ENCODE results near the gene KRT83.
"Not testable (repeated sequence)": the region's sequence is repeated elsewhere in the genome, so short reads cannot be mapped to it uniquely, and the experiment has no call there.

The KRT83 gene

DNA sequence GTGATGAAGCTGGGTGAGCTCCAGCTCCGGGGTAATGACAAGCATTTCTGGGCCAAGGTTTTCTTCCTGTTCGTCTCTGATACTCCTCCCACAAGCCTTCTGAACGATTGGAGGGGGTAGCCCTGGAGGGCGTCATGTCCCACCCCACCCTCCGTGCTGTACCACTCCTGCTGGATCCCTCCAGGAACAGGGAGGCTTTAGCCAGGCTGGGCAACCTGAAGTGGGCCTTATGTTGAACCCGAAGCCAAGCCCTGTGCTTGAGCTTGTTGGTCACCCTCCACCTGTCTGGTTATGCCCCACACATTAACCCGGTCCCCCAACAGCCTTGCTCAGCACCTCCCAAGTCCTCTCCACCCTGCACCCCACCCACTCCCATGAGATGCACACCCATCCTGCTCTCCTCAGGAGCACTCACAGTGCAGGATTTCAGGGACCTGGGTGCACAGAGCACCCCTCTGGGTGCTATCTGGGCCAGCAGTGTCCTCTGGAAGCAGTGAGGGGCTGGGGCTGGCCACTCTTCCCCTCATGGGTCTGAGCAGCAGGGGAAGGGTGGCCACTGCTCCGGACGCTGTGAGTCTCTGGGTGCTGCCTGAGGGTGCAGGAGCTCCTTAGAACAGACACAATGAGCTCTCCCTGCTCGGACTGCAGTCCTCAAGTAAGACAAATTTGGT lies 6.8 kb upstream of the KRT83 start:
- DNase-seq, result no peak

DNA sequence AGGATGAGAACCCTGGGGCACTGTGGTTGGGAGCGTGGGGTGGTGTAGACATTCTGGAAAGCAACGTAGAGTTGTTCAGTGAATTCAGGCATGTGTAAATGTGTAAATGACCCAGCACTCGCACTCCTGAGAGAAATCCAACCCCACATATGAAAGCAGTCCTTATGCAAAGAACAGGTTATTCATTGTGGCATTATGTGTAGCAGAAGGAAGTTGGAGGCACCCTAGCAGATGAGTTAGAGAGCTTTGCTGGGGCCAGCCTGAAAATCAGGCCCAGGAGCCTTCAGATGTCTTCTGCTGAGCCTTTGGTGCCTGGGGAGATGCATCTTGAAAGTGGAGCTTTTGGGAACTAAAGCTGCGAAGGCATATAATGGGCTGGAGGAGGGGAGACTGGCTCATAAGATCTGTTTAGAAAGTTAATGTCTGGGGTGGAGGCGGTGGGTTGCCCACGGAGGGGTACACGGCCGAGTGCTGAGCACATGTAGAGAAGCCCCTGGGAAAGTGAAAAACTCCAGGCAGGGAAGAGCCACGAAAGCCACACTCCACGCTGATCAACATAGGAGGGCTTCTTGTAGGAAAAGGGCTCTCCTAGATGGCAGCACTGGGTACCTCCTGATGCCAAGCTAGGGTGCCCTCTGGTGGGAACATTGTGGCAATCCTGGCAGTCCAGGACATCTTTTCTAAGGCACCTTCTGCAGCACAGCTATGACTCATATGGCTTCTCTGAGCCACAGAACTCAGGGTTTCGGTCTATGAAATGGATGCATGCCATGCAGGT lies 6.0 kb upstream of the KRT83 start:
- DNase-seq, result peak; percentile 63

DNA sequence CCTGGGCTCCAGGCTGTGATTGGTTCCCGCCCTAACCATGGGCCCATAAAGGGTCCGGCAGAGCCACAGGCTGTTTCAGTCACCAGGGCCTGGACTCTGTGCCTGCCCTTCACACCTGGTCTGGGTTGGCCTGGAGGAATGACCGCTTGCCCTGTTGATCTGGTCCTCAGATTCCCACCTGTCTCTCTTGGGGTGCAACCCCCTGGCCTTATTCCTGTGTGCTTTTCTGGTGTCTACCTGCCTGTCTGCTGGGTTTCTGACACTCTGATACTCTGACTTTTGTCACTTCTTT lies 2.9 kb upstream of the KRT83 start:
- no peak for DNase-seq

DNA sequence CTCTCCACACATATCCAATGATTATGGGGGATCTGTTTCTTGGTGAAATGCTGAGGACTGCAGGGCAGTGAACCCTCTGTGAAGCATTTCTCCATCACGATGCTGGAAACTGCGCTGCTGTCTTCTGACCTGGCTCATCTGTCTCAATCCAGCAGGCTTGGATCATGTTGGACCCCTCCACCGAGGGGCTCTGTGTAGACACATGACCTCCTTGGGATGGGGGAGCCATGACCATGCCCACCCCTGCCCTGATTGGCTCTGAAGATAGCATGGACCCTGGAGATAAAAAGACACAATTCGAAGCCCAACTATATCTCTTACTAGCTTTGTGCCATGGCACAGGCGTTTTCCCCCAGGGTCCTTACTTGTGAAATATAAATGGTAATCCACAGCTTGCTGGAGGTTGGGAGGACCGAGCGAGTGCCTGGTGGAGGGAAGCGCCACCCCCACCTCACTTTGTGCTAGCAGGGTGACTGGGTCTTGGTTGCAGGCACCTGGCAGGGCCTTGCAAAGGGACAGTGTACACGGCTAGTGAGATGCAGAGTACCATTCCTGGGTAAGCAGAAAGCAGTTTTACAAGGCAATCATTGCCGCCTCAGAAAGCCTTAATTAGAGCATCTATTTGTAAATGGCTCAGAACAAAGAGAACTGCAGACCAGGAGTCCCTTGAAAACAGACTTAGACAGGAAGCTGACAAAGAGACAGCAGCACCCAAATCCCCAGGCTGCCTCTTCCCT lies 2.4 kb upstream of the KRT83 start:
- no peak for DNase-seq

DNA sequence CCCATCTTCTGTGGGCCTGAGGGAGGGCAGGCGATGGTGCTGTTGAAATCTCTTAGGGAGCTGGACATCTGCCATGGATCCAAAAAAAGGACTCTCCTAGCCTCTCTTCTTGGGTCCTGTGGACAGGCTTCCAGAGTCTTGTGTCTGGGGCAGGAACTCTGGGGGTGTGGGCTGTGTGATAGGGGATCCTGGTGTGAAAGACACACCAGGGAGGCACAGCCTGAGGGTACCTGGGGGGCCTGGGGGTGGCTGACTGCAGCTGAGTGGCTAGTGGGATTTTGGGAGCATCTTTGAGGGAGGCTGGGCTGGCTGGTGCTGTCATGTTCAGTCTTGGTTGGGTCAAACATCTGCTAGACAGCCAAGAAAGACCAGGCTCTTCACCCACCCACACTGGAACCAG lies 1.8 kb upstream of the KRT83 start:
- DNase-seq, result no peak

DNA sequence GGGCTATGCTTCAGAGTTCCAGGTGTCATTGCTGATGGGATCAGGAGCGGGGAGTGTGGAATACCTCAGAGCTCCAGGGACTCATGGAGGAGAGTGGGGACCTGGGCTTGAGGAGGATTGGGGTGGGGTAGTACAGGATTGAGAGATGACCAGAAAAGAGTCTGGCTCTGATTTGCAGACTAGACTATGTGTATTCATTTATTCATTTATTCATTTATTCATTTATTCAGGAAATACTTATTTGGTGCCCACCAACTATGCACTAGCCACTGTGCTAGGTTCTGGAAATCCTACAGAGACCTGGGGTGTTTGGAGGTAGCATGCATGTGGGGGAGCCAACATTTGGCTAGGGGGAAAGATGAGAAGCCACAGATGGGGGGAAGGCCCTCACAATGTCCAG lies 871 bp upstream of the KRT83 start:
- DNase-seq, result no peak

DNA sequence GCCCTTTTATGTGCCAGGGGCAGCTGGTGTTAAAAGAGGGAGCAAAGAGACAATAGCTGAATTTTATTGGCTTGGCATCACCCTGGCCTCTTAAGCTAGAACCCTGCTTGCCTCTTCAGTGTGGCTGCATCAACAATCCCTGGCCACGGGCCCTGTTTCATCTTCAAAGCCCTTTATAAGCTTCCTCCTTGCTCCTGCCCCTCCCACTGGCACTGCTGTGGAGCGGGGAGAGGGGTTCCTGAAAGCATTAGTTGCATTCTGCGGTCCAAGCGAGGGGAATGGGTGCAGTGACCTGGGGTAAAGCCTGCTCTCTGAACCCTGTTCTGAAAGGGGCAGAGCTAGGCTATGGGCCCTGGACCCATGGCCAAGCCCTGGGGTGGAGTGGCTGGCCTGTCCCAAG lies 220 bp upstream of the KRT83 start:
- DNase-seq, result no peak

DNA sequence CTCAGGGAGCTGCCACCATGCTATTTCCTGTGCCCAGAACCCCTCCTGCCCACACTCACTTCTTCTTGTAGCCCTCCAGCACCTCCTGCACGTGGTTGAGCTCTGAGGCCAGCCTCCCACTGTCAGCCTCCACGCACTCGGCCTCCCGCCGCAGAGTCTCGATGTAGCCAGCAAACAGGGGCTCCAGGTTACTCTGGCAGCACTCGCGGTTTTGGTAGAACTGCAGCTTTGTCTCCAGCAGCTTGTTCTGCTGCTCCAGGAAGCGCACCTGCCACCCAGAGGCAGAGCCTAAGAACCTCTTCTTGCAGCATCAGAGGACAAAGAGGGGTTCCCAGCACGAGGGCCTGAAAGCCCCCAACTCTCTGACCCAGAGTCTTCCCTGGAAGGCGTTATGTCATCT lies 2.1 kb downstream of the KRT83 start:
- DNase-seq, result no peak

DNA sequence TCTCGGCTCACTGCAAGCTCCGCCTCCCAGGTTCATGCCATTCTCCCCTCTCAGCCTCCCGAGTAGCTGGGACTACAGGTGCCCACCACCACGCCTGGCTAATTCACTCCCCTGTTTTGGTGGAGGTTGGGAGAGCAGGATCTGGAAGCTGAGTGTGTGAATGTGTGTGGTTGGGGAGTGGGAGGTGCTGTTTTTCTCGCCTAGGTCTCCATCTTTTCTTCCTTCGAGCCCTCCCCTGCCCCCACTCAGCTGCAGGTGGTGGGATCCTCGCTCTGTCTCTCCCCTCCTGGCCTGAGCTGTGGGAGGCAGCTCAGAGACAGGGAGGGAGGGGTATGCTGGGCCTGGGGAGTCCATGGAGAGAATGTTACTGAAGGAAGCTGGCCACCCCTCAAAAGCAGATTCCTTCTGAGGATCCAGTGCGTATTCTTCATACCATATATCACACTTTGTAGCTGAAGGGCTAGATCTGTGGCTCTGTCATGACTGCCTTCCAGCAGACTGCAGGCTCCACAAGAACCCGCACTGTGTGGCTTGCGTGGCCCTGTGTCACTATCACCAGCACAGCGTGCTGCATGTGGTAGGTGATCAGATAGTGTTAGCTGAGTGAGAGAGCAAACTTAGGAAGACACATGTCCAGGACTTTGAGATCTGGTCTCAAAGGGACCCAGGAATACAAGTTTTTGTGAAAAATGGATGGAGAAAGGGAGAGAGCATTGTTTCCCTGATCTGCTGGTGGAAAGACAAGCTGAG lies 2.8 kb downstream of the KRT83 start:
- no peak for DNase-seq

DNA sequence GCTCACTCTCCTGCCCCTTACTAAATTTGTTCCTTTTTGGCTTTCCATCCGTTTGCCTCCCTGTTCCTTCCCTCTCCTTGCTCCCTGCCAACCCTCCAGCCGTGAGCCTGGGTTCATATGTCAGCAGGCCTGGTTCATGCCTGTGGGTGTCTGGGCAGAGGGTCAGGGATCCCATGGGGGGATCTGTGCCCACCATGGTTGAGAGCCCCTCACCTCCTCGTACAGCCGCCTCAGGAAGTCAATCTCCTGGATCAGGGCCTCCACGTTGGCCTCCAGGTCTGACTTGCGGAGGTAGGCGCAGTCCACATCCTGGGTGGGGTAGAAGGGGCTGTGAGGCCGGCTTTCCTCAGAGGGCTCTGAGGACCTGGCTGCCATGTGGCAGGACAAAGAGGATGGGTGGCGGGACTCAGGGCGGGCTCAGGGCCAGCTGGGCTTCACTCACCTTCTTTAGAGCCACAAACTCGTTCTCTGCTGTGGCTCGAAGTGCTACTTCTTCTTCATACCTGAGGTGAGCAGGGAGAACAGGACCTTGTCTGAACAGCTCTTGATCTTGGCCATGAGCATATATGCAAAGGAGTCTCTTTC lies 3.6 kb downstream of the KRT83 start:
- no peak for DNase-seq

DNA sequence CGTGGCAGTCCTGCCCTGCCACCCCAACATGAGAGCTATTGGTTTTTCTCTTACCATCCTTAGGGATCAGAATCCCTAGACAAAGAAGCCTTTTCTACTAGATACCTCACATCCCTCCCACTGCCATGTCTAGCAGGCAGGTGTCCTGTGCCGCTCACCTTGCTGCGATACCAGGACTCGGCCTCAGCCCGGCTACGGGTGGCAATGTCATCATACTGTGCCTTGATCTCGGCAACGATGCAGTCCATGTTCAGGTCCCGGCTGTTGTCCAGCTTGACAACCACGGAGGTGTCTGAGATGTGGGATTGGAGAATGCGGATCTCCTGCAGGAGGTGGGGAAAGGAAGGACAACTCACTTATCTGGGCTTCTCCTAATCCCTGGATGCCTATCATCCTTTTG lies 4.5 kb downstream of the KRT83 start:
- no peak for DNase-seq

DNA sequence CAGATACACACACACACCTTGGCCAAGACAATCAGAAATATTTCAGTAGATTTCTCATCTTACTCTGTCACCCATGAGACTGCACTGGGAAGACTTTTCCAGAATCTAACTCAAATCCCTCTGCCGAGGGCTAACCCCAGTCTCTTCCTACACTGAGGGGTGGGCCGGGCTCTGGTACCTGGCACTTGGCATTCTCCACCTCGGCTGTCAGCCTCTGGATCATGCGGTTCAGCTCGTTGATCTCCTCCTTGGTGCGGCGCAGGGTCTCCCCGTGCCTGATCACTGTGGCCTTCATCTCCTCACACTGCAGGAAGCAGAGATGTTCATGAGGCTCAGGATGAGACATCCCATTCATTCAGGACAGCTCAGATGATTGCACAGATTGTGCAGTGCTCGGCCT lies 4.9 kb downstream of the KRT83 start:
- no peak for DNase-seq

DNA sequence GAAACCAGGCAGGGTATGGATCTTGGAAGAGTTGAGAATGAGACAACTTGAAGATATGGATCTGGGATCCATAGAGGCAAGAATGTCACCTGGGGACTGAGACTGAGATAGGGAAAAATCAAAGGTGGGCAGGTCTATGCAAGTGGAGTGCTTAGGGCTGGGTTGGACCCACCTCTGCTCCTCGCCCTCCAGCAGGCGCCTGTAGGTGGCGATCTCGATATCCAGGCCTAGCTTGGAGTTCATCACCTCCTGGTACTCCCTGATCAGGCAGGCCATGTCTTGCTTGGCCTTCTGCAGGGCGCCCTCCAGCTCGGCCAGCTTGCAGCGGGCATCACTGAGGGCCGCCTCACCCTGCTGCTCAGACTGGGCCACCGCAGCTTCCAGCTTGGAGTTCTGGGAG lies 5.5 kb downstream of the KRT83 start:
- not testable (repeated sequence) for DNase-seq

DNA sequence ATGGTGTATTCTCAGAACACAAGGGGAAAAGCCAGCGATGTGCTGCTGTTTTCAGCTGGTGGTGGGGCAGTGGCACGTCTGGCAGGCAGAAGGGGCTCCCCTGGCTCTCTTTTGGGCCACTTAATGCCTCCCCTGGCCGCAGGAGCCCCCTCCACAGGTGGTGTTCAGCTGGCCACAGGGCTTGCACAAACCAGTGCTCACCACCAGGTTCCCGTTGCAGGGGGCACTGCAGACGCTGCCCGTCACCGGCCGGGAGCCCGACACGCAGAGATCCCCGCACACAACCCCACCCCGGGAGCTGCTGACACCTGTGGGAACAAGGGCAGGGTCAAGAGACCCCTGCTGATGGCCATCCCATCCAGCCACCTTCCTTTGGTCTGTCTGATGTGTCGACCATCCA lies 6.7 kb downstream of the KRT83 start:
- no peak for DNase-seq

DNA sequence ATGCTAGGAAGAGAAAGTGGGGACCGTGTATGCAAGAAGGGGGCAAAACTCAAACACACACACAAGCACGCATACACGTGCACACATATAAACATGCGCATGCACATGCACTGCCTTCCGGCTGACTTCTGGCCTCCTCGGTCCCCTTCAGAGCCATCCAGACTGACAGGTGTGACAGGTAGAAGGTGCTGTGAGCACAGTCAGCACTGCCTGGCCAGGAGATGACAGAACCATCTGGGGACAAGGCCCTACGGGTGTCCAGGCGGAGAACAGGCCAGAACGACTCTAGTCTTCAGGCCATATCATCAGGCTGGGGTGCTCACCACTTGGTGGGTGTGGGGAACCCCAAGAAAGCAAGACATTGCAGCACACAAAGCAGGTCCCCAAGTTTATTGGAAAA lies 7.3 kb downstream of the KRT83 start:
- no peak for DNase-seq

DNA sequence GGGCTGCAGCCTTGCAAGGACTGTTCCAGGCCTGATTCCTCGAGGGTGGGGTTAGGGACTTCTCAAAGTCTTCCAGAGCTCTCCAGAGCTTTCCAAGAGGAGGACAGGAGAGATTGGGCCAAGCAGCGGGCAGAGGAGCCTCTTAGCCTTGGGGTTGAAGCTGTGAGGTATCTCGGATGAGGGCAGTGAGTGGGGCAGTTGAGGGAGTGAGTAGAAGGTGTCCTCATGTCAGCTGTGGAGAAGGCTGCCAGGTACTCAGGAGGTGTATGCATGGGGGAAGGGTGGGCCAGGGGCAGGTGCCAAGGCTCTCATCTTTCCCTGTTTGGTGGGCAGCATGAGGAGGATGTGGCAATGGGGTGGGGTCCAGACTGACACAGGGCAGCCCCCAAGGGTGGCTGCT lies 7.7 kb downstream of the KRT83 start:
- no peak for DNase-seq

DNA sequence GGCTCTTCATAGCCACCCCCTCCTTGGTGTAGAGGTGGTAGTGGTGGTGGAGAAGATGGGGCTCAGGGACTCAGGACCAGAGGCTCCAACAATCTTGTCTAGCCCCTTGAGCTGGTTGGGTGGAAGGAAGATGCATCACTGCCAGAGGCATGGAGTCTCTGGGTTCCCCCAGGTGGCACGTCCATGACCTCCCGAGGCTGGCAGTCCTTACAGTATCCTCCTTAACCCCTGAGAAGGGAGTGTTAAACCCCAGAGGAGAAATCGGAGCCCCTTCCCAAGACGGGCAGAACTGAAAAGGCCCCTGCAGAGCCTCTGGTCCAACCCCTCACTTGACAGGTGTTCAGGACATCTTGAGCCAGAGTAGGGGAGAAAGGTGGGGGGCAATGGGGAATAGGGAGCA lies 9.1 kb downstream of the KRT83 start:
- no peak for DNase-seq

DNA sequence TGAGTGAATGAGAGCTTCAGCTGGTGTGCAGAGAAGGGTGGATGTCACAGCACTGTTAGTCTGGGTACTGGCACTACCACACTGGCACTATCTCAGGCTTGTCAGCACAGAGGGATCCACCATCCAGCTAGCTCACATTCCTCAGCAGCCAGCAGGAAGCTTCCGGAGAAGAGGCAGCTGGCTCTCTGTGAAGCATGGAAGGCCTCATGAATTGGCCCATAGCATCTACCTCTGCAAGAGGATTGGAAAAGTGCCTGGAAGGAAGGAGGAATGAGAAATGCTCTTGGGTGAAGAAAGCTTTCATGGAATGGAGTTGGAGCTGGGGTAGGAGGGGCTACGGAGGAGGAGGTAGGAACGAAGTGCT lies 9.9 kb downstream of the KRT83 start:
- no peak for DNase-seq

DNA sequence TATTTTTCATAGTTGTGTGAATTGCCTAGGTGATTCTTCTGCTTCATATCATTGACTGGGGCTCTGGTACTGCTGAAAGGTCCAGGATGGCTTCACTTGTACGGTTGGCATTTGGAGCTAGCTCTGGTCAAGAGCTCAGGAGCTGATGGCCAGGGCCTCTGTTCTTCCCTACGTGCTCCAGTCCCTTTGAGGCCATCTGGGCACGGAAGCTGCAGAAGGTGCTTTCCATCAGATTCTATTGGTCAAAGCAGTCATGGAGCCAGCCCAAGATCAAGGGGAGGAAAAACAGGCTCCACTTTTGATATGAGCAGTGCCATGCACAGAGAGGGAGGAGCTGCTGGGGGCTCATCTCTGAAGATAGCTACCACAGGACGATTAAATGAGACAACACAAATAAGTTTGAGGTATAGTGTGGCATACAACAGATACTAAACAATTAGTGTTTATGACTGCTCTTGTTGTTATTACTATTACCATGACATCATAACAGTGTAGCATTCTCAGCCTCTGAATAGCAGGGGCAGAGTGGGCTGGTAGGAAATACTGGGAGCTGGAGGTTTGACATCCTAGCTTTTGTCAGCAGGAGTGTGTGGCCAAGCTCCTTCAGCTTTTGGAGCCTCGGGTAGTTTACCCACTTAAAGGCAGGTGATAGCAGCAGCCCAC lies 10.4 kb downstream of the KRT83 start:
- DNase-seq, result no peak

DNA sequence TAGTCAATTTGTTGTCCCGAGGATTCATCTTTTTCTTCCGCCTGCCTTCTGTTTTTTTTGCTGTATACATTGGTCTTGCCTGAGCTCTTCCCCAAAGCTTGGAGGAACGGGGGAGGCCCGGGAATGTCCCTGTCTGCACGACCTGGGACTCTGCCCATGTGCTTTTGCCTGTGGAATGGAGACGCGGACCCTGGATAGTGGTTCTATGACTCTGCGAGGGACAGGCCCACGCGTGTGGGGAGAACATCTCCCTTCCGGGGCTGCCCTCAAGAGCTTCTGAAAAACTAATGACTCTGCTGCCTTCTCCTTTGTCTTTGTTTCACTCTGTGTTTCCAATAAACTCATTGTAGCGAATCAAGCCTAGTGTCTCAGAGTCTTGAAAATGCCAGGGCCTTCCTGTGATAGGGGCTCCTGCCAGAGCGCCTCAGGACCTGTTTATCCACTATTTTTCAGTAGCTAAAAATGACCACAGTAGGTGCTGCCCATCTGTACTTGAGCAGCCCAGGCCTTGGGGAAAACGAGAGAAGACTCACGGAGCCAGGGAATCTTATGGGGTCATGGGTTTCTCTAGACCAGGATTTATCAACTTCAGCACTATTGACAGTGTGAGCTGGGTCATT lies 12.3 kb downstream of the KRT83 start:
- DNase-seq, result no peak

DNA sequence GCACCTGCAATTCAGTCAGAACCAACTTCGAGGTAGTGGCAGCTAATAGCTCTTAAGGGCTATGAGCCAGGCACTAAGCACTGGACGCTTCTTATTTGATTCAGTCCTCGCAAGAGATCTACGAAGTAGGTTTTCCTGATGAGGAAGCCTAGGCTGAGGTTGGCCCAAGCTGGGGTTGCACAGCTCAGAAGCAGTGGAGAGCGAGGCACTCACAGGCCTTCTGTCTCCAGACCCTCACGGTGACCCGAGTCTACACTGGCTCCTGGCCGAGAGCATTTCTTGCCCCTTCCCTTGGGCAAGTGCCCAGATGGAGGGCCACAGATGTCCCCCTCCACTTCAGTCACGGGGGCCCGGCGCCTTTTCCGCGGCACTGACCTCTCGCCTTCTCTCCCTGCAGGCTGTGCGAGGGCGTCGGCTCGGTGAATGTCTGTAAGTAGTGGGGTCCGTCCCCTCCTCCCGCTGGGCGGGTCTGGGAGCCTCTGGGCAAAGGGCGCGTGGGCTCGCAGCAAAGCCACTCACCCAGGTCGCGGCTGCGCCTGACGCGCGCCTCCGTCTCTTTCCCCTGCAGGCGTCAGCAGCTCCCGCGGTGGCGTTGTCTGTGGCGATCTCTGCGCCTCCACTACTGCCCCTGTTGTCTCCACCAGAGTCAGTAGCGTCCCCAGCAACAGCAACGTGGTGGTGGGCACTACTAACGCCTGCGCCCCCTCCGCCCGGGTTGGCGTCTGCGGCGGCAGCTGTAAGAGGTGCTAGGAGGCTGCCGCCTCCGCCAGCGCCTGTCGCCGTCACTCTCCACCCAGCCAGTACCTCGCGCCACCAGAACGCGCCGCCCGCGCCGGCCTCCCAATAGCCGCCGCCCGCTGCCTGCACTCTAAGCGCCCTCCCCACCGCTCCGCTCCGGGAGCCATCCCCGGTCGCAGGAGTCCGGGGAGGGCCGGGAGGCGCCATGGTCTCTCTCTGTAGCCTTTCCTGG lies 13.1 kb downstream of the KRT83 start:
- DNase-seq, result no peak

Measured in NCI-H1048 (cell line).